ENCODE measurements around the gene KRTAP19-6.
"Not testable (repeated sequence)": the region's sequence is repeated elsewhere in the genome, so short reads cannot be mapped to it uniquely, and the experiment has no call there.

KRTAP19-6 gene

GRCh38 chr21:30555095-30555494 lies 13.4 kb upstream of the KRTAP19-6 start:
- H3K4me3 ChIP-seq (ENCODE audit: low read length in 2 of 2): no peak overlapping the region
- H3K36me3 ChIP-seq (ENCODE audit: control insufficient read depth in 2 of 2, insufficient read depth in 2 of 2, low read length in 2 of 2): no peaks in the 10 kb centered on the region
- H3K9ac ChIP-seq (ENCODE audit: low read length in 2 of 2): no peak overlapping the region
- H3K4me1 ChIP-seq (ENCODE audit: control insufficient read depth, insufficient read depth, low read length): no peaks in the 10 kb centered on the region
- no peak overlapping the region for H3K27ac ChIP-seq (ENCODE audit: low read length)
- no peaks in the 10 kb centered on the region for H3K27me3 ChIP-seq (ENCODE audit: control insufficient read depth in 1 of 2, insufficient read depth in 2 of 2, low read length in 2 of 2)
- H3K9me3 ChIP-seq (ENCODE audit: control insufficient read depth in 2 of 2, low read length in 2 of 2): no peaks in the 10 kb centered on the region

- Histone ChIP-seq H3K36me3 (ENCODE audit: control insufficient read depth in 2 of 2, insufficient read depth in 2 of 2, low read length in 2 of 2) (no peaks in the 10 kb centered on the region), H3K27ac (ENCODE audit: low read length) (no peak overlapping the region), H3K27me3 (ENCODE audit: control insufficient read depth in 1 of 2, insufficient read depth in 2 of 2, low read length in 2 of 2) (no peaks in the 10 kb centered on the region), H3K4me1 (ENCODE audit: control insufficient read depth, insufficient read depth, low read length) (no peaks in the 10 kb centered on the region), H3K4me3 (ENCODE audit: low read length in 2 of 2) (no peak overlapping the region), H3K9ac (ENCODE audit: low read length in 2 of 2) (no peak overlapping the region), H3K9me3 (ENCODE audit: control insufficient read depth in 2 of 2, low read length in 2 of 2) (no peaks in the 10 kb centered on the region)
Observed at GRCh38 chr21:30552782-30553181, 11.1 kb upstream of the KRTAP19-6 start.

DNA sequence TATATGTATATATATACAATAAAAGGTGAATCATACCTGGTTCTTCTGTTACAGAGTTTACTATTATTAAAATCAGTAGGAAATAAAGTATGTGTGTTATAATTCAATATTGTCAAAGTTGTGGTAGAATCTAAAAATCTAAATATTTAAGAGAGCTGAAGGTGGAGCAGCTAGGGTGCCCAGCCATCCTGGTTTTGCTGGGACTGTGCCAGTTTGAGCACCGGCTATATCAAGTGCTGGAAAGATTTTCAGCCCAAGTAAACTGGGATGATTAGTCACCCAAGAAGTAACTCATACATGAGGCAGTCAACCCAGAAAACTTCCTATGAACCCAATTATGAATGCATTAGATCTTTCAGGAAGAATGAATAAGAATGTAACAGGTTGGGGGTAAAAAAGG lies 22.8 kb downstream of the KRTAP19-6 start:
- no peaks in the 10 kb centered on the region for H3K4me1 ChIP-seq (ENCODE audit: control insufficient read depth, insufficient read depth, low read length)
- no peaks in the 10 kb centered on the region for H3K36me3 ChIP-seq (ENCODE audit: control insufficient read depth in 2 of 2, insufficient read depth in 2 of 2, low read length in 2 of 2)
- no peaks in the 10 kb centered on the region for H3K27me3 ChIP-seq (ENCODE audit: control insufficient read depth in 1 of 2, insufficient read depth in 2 of 2, low read length in 2 of 2)
- no peak overlapping the region for H3K9ac ChIP-seq (ENCODE audit: low read length in 2 of 2)
- H3K27ac ChIP-seq (ENCODE audit: low read length): no peak overlapping the region
- H3K9me3 ChIP-seq (ENCODE audit: control insufficient read depth in 2 of 2, low read length in 2 of 2): no peaks in the 10 kb centered on the region
- H3K4me3 ChIP-seq (ENCODE audit: low read length in 2 of 2): no peak overlapping the region

DNA sequence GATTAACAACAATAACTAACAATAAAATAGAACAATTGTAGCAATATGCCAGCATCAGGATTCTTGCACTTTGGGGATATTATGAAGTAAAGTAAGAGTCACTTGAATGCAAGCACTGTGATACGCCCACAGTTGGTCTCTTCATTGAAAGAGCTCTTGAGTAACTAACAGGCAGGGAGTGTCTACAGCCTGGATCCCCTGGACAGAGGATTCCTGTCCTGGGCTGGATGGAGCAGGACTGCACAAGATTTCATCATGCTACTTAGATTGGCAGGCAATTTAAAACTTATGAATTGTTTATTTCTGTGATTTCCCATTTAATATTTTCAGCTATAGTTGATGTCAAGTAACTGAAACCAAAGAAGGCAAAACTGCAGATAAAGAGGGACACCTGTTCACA lies 26.0 kb downstream of the KRTAP19-6 start:
- H3K36me3 ChIP-seq (ENCODE audit: control insufficient read depth in 2 of 2, insufficient read depth in 2 of 2, low read length in 2 of 2): no peaks in the 10 kb centered on the region
- no peaks in the 10 kb centered on the region for H3K27me3 ChIP-seq (ENCODE audit: control insufficient read depth in 1 of 2, insufficient read depth in 2 of 2, low read length in 2 of 2)
- no peak overlapping the region for H3K27ac ChIP-seq (ENCODE audit: low read length)
- H3K4me3 ChIP-seq (ENCODE audit: low read length in 2 of 2): no peak overlapping the region
- no peaks in the 10 kb centered on the region for H3K4me1 ChIP-seq (ENCODE audit: control insufficient read depth, insufficient read depth, low read length)
- no peak overlapping the region for H3K9ac ChIP-seq (ENCODE audit: low read length in 2 of 2)
- H3K9me3 ChIP-seq (ENCODE audit: control insufficient read depth in 2 of 2, low read length in 2 of 2): no peaks in the 10 kb centered on the region

DNA sequence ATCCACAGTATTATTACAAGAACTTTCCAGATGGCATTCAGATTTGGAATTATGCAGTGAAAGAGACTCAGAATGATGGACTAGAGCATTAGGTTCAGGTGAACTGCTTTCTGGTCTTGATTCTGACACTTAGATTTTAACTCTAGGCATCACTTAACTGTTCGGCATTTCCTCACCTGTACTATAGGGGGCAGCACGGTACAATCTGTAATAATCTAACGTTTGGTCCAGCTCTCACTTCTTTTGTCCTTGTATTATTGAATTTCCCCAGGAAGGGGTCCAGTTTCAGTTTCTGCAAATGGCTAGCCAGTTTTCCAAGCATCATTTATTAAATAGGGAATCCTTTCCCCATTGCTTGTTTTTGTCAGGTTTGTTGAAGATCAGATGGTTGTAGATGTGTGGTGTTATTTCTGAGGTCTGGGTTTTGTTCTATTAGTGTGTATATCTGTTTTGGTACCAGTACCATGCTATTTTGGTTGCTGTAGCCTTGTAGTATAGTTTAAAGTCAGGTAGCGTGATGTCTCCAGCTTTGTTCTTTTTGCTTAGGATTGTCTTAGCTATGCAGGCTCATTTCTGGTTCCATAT lies 36.0 kb downstream of the KRTAP19-6 start:
- not testable (repeated sequence) for H3K36me3 ChIP-seq (ENCODE audit: control insufficient read depth in 2 of 2, insufficient read depth in 2 of 2, low read length in 2 of 2); H3K27ac ChIP-seq (ENCODE audit: low read length); H3K9ac ChIP-seq (ENCODE audit: low read length in 2 of 2); H3K9me3 ChIP-seq (ENCODE audit: control insufficient read depth in 2 of 2, low read length in 2 of 2); H3K4me3 ChIP-seq (ENCODE audit: low read length in 2 of 2); H3K27me3 ChIP-seq (ENCODE audit: control insufficient read depth in 1 of 2, insufficient read depth in 2 of 2, low read length in 2 of 2); H3K4me1 ChIP-seq (ENCODE audit: control insufficient read depth, insufficient read depth, low read length)

DNA sequence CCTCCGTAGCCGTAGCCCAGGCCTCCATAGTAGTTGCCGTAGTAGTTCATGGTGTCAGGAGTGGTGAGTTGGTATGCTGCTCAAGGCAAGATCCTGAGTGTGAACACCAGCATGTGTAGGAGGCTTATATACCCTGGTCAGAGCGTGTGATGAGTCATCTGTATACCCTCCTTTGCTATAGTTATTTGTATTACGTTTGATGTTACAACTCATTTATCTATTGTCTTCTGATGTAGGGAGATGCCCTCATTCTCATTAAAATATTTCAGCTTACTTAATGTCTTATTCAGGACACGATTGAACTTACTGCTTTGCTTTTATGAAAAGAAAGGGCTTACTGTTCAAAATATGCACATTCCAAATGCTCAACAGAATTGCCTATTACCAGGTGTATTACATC lies 39.6 kb downstream of the KRTAP19-6 start, which contains the start of gene KRTAP19-5:
KRTAP19-5 (minus strand) TSS at position 101 of the 400 bp plus-strand sequence; CDS start at position 50, 51 bp downstream.
- no peak within 1 kb of the TSS for H3K9ac ChIP-seq (ENCODE audit: low read length in 2 of 2)
- no peaks in the 10 kb centered on the region for H3K36me3 ChIP-seq (ENCODE audit: control insufficient read depth in 2 of 2, insufficient read depth in 2 of 2, low read length in 2 of 2)
- H3K27ac ChIP-seq (ENCODE audit: low read length): no peak within 1 kb of the TSS
- no peaks in the 10 kb centered on the region for H3K27me3 ChIP-seq (ENCODE audit: control insufficient read depth in 1 of 2, insufficient read depth in 2 of 2, low read length in 2 of 2)
- no peak within 1 kb of the TSS for H3K4me3 ChIP-seq (ENCODE audit: low read length in 2 of 2)
- no peaks in the 10 kb centered on the region for H3K4me1 ChIP-seq (ENCODE audit: control insufficient read depth, insufficient read depth, low read length)
- H3K9me3 ChIP-seq (ENCODE audit: control insufficient read depth in 2 of 2, low read length in 2 of 2): peaks cover 0 to 4% of the 10 kb centered on the region in 2 donors

DNA sequence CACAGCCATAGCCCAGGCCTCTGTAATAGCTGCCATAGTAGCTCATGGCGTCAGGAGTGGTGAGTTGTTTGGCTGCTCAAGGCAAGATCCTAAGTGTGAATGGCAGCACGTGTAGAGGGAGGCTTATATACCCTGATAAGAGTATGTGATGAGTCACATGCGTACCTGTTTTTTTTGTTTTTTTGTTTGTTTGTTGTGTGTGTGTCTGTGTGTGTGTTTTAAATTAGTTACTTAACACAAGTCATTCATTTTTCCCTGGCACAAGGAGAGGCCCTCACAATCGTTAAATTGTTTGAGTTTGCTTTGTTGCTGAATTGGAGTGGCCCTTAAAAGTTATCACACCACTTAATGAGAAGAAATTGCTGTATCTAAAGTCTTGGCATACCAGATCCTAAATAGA lies 44.6 kb downstream of the KRTAP19-6 start, which contains the start of gene KRTAP19-4:
KRTAP19-4 (minus strand) TSS at position 101 of the 400 bp plus-strand sequence; CDS start at position 46, 55 bp downstream.
- Histone ChIP-seq H3K4me1 (ENCODE audit: control insufficient read depth, insufficient read depth, low read length) (no peaks in the 10 kb centered on the region), H3K27ac (ENCODE audit: low read length) (no peak within 1 kb of the TSS), H3K4me3 (ENCODE audit: low read length in 2 of 2) (no peak within 1 kb of the TSS), H3K27me3 (ENCODE audit: control insufficient read depth in 1 of 2, insufficient read depth in 2 of 2, low read length in 2 of 2) (no peaks in the 10 kb centered on the region), H3K36me3 (ENCODE audit: control insufficient read depth in 2 of 2, insufficient read depth in 2 of 2, low read length in 2 of 2) (no peaks in the 10 kb centered on the region), H3K9me3 (ENCODE audit: control insufficient read depth in 2 of 2, low read length in 2 of 2) (peaks cover 0 to 4% of the 10 kb centered on the region in 2 donors), H3K9ac (ENCODE audit: low read length in 2 of 2) (no peak within 1 kb of the TSS)

- no peak within 1 kb of the TSS for H3K27ac ChIP-seq (ENCODE audit: low read length)
Observed at GRCh38 chr21:30491963-30492428, 49.7 kb downstream of the KRTAP19-6 start, which contains the start of gene KRTAP19-3. Gene KRTAP19-3, minus strand, starts transcription at chr21:30492013. Its CDS starts 56 bp downstream, at chr21:30491957.

More at GRCh38 chr21:30491963-30492428, 49.7 kb downstream of the KRTAP19-6 start, which contains the start of gene KRTAP19-3:
- H3K9me3 ChIP-seq (ENCODE audit: control insufficient read depth in 2 of 2, low read length in 2 of 2): no peaks in the 10 kb centered on the region
- no peak within 1 kb of the TSS for H3K4me3 ChIP-seq (ENCODE audit: low read length in 2 of 2)
- no peaks in the 10 kb centered on the region for H3K36me3 ChIP-seq (ENCODE audit: control insufficient read depth in 2 of 2, insufficient read depth in 2 of 2, low read length in 2 of 2)
- H3K27me3 ChIP-seq (ENCODE audit: control insufficient read depth in 1 of 2, insufficient read depth in 2 of 2, low read length in 2 of 2): no peaks in the 10 kb centered on the region
- H3K4me1 ChIP-seq (ENCODE audit: control insufficient read depth, insufficient read depth, low read length): no peaks in the 10 kb centered on the region
- no peak within 1 kb of the TSS for H3K9ac ChIP-seq (ENCODE audit: low read length in 2 of 2)

All from stomach smooth muscle (tissue), 2 donors.